GM19240 (cell line): ENCODE measurements around the gene STRIT1.
"Not testable (repeated sequence)": the region's sequence is repeated elsewhere in the genome, so short reads cannot be mapped to it uniquely, and the experiment has no call there.

Source experiments
- DNase-seq: peaks from one replicate; pipeline ENCODE4 v3.0.0; 2011; ENCODE audit warnings: low spot score; ENCODE audit not compliant: insufficient read length

Gene STRIT1

DNA sequence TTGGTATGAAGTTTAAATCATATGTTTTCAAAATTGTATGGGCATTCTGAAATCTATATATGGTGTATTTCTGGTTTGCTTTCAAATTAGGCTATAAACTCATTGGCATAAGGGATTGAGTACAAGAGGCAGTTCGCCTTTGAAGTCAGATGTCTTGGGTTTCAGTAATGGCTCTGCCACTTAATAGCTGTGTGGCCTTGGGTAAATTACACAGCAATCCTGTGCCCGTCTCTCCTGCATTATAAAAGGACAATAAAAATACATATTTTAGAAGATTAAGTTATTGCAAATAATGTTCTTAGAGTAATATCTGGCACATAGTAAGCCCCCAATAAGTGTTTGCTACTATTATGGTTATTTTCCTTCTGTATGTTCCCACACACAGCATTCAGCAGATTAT is 20.4 kb upstream of the STRIT1 start:
- no peak for DNase-seq

GRCh38 chr3:155313300-155313699 is 19.8 kb upstream of the STRIT1 start:
- no peak for DNase-seq

- no peak for DNase-seq
These were observed 19.3 kb upstream of the STRIT1 start for GRCh38 chr3:155312781-155313180.

DNA sequence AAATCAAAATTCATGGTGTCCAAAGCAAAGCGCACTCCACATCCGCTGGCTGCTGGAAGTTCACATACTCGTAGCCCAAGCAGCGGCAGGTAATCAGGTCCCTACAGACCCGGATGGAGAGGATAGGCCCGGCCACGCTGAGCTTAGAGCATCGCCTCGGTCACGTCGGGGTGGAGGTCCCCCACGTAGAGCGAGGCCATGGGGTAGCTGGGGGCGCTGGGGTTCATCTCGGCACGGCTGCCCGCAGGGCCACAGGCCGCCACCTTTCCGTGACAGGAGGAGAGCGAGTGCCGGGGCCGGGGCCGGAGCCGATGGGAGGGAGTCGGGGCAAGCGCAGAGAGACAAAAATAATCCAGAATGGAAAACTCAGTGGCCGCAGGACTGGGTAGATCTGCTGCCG is 16.1 kb upstream of the STRIT1 start:
- DNase-seq, result no peak

DNA sequence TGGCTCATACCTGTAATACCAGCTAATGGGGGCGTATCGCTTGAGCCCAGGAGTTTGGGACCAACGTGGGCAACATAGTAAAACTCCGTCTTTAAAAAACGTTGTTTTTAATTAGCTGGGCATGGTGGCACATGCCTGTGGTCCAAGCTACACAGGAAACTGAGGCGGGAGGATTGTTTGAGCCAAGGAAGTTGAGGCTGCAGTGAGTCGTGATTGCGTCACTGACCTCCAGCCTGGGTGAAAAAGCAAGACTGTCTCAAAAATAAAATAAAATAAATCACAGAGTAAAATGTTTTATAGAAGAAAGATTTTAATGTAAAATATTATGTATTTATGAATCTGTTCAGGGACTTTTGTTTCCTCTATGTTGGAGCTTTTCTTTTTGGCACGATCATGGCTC is 15.3 kb upstream of the STRIT1 start:
- no peak for DNase-seq

DNA sequence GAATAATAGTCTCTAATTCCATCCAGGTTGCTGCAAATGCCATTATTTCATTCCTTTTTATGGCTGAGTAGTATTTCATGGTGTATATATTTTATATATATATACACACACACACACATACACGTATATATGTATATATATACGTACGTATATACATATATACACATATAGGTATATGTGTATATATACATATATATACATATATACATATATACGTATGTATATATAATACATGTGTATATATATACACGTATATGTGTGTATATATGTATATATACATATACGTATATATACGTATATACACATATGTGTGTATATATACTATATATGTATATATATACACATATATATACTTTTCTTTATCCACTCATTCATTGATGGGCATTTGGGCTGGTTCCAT is 13.7 kb upstream of the STRIT1 start:
- no peak for DNase-seq

- no peak for DNase-seq
These were observed 10.9 kb upstream of the STRIT1 start for GRCh38 chr3:155304394-155304793.

DNA sequence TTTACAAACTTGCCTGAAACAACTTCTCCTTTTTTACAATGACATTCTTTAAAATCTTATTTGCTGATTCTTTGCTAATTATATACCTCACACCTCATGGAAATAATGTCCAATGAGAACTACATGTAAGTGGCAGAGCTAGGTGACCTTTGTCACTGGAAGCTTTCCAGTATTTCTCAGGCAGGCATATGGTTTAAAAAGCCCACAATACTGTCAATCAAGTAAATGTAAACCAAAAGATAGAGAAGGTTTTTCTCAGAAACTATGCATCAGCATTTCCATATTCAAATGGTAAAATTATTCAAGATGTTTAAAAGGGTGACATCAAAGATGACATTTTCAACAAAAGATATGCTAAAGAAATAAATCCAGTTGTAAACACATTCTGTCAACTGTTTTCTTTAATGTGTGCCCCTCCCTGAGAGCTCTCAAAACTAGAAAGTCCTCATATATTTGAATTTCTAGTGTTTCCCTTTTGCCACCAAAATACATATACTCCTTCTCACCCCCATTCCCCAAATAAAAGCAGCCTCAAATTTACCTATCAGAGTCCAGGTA is 10.1 kb upstream of the STRIT1 start:
- DNase-seq, result no peak

GRCh38 chr3:155302891-155303290 is 9.4 kb upstream of the STRIT1 start:
- DNase-seq, result no peak

- no peak for DNase-seq
These were observed 9.0 kb upstream of the STRIT1 start for GRCh38 chr3:155302481-155302880.

DNA sequence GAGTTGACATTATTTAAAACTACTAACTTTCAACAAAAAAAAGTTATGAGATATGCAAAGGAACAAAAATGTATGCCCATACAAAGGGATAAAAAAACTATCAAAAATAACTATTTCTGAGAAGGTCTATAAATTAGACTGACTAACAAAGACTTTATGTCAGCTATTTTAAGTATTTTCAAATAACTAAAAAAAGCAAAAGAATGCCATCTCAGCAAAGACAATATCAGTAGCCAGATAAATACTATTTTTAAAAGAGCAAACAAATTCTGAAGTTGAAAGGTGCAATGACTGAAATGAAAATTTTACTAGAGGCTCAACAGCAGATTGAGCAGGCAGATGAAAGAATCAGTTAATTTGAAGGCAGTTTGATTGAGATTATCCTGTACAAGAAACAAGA is 3.6 kb upstream of the STRIT1 start:
- no peak for DNase-seq

- DNase-seq, result no peak
These were observed 2.9 kb upstream of the STRIT1 start for GRCh38 chr3:155296413-155296812.

- no peak for DNase-seq
These were observed 790 bp downstream of the STRIT1 start for GRCh38 chr3:155292693-155293092.

DNA sequence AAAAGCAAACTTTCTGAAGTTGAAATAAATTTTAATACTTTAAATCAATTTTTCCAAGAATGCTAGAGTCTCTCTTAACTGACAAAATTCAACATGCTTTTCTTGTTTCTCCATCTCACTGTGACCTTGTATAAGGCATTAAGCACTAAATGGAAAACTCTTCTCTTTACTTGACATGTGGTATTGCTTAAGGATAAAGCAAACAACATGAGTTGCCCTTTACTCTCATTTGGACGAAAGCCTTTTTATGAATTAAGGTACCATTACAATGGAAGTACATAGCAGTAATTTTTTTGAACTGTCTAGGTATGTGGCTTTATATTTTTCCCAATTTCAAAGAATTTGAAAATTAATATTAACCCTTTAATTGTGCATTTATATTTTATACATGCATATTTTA is 1.4 kb downstream of the STRIT1 start:
- DNase-seq, result no peak

- no peak for DNase-seq
These were observed 6.7 kb downstream of the STRIT1 start for GRCh38 chr3:155286736-155287135.

DNA sequence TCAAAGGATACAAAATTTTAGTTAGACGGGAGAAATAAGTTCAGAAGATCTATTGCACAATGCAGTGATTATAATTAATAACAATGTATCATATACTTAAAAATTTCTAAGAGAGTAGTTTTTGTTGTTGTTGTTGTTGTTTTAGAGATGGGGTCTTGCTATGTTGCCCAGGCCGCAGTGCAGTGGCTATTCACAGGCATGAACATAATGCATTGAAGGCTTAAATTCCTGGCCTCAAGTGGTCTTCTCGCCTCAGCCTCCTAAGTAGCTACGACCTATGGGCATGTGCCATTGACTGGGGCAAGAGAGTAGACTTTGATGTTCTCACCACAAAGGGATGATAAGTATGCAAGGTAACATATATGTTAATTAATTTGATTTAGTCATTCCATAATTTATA is 7.5 kb downstream of the STRIT1 start:
- DNase-seq, result no peak

DNA sequence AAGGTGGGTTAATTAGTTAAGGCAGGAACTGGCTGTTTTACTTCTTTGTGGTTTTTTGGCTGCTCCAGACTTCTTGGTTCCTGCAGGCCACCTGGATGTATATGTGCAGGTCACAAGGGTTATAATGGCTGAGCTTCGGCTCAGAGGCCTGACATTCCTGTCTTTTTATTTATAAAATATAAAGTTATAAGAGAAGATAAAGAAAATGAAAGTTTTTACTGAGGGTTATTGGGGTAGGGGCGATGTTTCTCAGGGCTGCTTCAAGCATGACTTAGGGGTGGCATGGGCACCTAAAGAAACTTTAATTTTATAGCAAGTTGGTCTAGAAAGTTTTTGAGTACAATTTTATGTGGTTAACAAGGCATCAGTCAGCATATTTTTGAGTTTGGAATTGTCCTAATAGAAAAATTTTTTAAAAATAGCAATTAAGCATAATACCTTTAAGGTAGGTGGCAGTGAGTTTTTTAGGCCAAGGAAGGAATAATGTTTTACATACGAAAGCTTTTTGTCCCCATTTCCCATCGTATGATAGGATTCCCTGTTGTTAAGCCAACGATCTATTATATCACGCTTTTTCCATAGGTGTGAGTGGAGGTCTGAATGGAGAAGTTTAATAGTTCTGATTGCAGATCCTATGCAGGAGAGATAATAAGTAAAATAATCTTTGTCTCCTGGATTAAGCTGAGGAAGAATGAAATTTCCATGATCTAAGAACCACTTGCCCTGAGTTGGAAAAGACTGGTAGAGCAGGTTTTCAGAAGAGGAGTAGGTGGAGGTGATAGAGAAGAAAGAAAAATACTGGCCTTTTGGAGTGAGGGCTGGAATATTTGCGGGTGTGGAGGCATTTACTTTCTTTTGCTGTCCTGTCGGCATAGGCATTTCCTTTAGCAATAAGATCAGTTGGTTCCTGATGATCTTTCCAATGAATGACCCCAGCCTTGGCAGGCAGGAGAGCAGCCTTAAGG is 10.1 kb downstream of the STRIT1 start:
- no peak for DNase-seq

GRCh38 chr3:155282385-155283091 is 10.9 kb downstream of the STRIT1 start:
- DNase-seq, result no peak

DNA sequence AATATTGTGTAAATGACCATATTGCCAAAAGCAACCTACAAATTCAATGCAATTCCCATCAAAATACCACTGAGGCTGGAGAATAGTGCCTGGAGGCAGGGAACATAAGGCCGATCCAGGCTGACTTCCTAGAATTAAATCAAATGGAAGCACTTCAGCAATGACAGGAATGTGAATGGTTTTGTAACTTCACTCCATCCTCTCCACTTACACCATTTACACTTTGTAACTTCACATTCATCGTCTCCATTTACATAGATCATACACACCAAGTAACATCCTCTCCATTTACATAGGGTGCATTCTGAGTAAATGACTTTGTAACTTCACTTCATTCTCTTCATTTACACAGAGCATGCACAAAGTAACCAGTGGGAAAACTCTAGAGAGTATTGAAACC is 11.6 kb downstream of the STRIT1 start:
- no peak for DNase-seq

DNA sequence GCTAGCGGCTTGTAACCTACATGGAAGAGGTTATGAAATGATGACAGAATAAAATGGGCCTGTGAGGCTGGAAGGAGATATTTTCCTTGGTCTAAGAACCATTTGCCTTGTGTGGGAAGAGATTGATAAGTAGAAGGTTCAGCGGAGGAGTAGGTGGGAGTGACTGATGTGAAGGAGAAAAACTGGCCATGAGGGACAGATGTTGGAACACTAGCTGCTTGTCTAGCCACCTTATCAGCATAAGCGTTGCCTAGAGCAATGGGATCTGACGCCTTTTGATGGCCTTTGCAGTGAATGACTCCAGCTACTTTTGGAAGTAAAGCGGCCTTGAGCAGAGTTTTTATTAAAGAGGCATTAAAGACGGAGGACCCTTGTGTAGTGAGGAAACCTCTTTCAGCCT is 17.4 kb downstream of the STRIT1 start:
- DNase-seq, result not testable (repeated sequence)

DNA sequence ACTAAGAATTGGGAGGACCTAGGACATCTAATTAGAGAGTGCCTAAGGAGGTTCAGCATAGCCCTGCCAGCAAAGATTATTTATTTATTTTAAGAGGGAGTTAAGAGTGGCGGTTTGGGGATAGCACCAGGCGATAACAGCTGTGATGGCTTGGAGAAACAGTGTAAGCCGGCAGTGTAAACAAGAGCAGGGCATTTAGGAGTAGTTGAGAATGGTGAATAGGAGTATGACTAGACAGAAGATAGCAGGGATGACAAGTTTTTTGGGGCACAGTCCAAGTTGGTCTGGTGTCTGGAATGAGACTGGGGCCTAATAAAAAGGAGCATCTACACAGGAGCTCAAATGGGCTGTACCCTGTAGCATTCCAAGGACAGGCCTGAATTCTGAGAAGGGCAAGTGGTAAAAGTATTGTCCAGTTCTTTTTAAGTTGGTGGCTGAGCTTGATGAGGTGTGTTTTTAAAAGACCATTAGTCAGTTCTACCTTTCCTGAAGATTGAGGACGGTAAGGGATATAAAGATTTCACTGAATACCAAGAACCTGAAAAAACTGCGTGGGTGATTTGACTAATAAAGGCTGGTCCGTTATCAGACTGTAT is 18.2 kb downstream of the STRIT1 start:
- not testable (repeated sequence) for DNase-seq

DNA sequence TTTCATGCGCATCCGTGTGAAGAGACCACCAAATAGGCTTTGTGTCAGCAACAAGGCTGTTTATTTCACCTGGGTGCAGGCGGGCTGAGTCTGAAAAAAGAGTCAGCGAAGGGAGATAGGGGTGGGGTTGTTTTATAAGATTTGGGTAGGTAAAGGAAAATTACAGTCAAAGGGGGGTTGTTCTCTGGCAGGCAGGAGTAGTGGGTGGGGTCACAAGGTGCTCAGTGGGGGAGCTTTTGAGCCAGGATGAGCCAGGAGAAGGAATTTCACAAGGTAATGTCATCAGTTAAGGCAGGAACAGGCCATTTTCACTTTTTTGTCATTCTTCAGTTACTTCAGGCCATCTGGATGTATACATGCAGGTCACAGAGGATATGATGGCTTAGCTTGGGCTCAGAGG is 19.0 kb downstream of the STRIT1 start:
- not testable (repeated sequence) for DNase-seq
